Measurements from ENCODE around the gene USP12.

The USP12 gene

DNA sequence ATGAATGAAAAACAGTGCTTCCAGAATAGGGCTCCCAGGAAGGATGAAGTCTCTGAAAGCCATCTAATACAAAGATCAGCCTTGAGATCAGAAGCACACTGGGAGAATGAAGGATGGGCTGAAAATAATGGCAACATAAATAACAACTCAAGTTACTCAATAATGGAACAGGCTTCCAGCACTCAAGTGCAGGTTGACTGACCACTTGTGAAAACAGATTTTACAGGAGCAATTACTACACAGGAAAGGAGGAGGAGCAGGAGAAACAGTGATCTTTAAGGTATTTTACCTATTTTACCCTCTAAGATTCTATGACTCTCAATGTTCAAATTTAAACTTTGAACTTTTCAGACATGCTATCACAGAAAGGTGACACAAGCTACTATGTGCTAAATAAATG, 106.0 kb downstream of the USP12 start:
- Histone ChIP-seq H3K9me3 (ENCODE audit: severe bottlenecking) (peaks cover 5% of the 10 kb centered on the region), H3K27me3 (ENCODE audit: insufficient read depth, low read depth, severe bottlenecking) (no peaks in the 10 kb centered on the region), H3K4me3 (ENCODE audit: low read depth, low read length) (no peak overlapping the region), H3K27ac (no peak overlapping the region), H3K36me3 (peaks cover 10% of the 10 kb centered on the region)
- TF ChIP-seq, protein P1, sequence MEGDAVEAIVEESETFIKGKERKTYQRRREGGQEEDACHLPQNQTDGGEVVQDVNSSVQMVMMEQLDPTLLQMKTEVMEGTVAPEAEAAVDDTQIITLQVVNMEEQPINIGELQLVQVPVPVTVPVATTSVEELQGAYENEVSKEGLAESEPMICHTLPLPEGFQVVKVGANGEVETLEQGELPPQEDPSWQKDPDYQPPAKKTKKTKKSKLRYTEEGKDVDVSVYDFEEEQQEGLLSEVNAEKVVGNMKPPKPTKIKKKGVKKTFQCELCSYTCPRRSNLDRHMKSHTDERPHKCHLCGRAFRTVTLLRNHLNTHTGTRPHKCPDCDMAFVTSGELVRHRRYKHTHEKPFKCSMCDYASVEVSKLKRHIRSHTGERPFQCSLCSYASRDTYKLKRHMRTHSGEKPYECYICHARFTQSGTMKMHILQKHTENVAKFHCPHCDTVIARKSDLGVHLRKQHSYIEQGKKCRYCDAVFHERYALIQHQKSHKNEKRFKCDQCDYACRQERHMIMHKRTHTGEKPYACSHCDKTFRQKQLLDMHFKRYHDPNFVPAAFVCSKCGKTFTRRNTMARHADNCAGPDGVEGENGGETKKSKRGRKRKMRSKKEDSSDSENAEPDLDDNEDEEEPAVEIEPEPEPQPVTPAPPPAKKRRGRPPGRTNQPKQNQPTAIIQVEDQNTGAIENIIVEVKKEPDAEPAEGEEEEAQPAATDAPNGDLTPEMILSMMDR (IDR thresholded peaks at IDR 0.05; ENCODE audit: low read depth, low read length) = no peak
- DNase-seq = no peak

GRCh38 chr13:27064252-27064995, 107.2 kb downstream of the USP12 start:
- no peak overlapping the region for H3K27ac ChIP-seq

DNA sequence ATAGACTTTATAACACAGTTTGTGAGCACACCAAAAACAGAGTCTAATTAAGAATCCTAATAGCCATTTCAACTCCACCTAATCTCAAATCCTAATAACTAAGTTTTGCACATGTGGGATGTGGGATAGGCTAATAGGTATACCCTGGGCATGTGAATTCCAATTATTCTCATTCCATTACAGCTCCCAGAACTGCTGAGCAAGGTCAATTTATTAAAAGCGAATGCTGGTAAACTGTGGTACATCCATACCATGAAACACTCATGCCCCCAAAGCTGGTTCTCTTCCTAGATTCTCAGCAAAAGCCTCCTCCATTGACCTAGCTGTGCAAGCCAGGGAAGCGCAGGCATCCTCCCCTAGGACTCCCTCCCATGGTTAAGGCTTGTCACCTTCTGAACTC, 113.8 kb downstream of the USP12 start:
- Histone ChIP-seq H3K27me3 (ENCODE audit: insufficient read depth, low read depth, severe bottlenecking) (no peaks in the 10 kb centered on the region), H3K27ac (no peak overlapping the region), H3K9me3 (ENCODE audit: severe bottlenecking) (no peaks in the 10 kb centered on the region), H3K4me3 (ENCODE audit: low read depth, low read length) (no peak overlapping the region), H3K36me3 (peaks cover 7% of the 10 kb centered on the region)
- TF ChIP-seq, protein P1 (IDR thresholded peaks at IDR 0.05; ENCODE audit: low read depth, low read length) = no peak
- no peak for DNase-seq

More at GRCh38 chr13:27064252-27064995, 107.2 kb downstream of the USP12 start:
- Histone ChIP-seq H3K36me3 (peaks cover 7% of the 10 kb centered on the region), H3K27me3 (ENCODE audit: insufficient read depth, low read depth, severe bottlenecking) (no peaks in the 10 kb centered on the region), H3K4me3 (ENCODE audit: low read depth, low read length) (no peak overlapping the region), H3K9me3 (ENCODE audit: severe bottlenecking) (peaks cover 5% of the 10 kb centered on the region)
- TF ChIP-seq, protein P1 (IDR thresholded peaks at IDR 0.05; ENCODE audit: low read depth, low read length) = no peak
- no peak for DNase-seq

- H3K9me3 ChIP-seq (ENCODE audit: severe bottlenecking) = no peaks in the 10 kb centered on the region
Observed at GRCh38 chr13:27055526-27055925, 116.1 kb downstream of the USP12 start.

GRCh38 chr13:27054760-27055159, 116.9 kb downstream of the USP12 start:
- no peak overlapping the region for H3K4me3 ChIP-seq (ENCODE audit: low read depth, low read length)
- no peaks in the 10 kb centered on the region for H3K9me3 ChIP-seq (ENCODE audit: severe bottlenecking)
- no peaks in the 10 kb centered on the region for H3K27me3 ChIP-seq (ENCODE audit: insufficient read depth, low read depth, severe bottlenecking)
- TF ChIP-seq, protein P1 (IDR thresholded peaks at IDR 0.05; ENCODE audit: low read depth, low read length) = no peak
- no peak overlapping the region for H3K27ac ChIP-seq
- DNase-seq = no peak
- peaks cover 3% of the 10 kb centered on the region for H3K36me3 ChIP-seq

More at GRCh38 chr13:27055526-27055925, 116.1 kb downstream of the USP12 start:
- Histone ChIP-seq H3K27ac (no peak overlapping the region), H3K27me3 (ENCODE audit: insufficient read depth, low read depth, severe bottlenecking) (no peaks in the 10 kb centered on the region), H3K4me3 (ENCODE audit: low read depth, low read length) (no peak overlapping the region), H3K36me3 (peaks cover 7% of the 10 kb centered on the region)
- TF ChIP-seq, protein P1 (IDR thresholded peaks at IDR 0.05; ENCODE audit: low read depth, low read length) = no peak
- no peak for DNase-seq
